ENCODE results near the gene ADAMTSL2. TPM values are rescaled to one million over a fixed set of nuclear protein-coding genes. Genes with fewer than 3 reads are reported as not detected.

The ADAMTSL2 gene
- total and polyA plus RNA-seq, 2 of the 13 experiments (the other 11 are each of a cell fraction or from before 2014, with no cell fraction given), result 1.9 to 3.8 TPM

DNA sequence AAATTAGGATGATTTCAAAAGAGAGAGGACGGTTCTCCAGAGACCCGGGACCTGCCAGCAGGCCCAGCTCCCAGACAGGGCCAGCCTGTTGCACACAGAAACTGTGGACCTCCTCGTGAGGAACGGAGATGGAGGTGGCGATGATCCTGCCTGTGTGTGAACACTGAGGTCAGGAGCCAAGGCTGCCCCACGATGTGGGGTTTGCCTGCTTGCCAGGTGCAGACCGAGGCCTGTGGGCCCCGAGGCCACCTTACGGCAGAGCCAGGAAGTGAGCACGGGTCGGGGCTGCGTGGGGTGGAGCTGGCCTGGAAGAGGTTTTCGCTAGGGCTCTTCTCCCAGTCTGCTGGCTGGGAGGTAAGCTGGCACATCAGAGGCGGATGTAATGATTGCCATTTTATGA is 70.4 kb downstream of the ADAMTSL2 start:
- no peaks in the 10 kb centered on the region for H3K79me2 ChIP-seq (ENCODE audit: insufficient read depth, low read length)
- H3K27me3 ChIP-seq (ENCODE audit: control insufficient read depth in 1 of 2, insufficient read depth in 2 of 2, low read length in 2 of 2), result peaks cover 14 to 57% of the 10 kb centered on the region in 2 experiments
- H4K20me1 ChIP-seq (ENCODE audit: insufficient read depth, low read length), result 0 out of 2 replicates have a peak, but pooled peaks cover 7% of the 10 kb centered on the region
- no peaks in the 10 kb centered on the region for H3K36me3 ChIP-seq (replicated peaks in 1 of 2; ENCODE audit: control insufficient read depth in 1 of 2, insufficient read depth in 2 of 2, low read length in 2 of 2)
- ATAC-seq, result peak; percentile 74
- 15% methylated on average over 14 of the region's 14 CpGs for WGBS (ENCODE audit: low lambda C conversion rate)
- no peak overlapping the region for H3K27ac ChIP-seq (ENCODE audit: extremely low read length, insufficient read depth, low read length)
- no peak overlapping the region for H2AFZ ChIP-seq (ENCODE audit: low read length)
- BruUV-seq (replicated peaks), result no TSS peak
- POLR2A ChIA-PET, result no interaction called here
- no peaks in the 10 kb centered on the region for H3K4me1 ChIP-seq (ENCODE audit: insufficient read depth, low read length)
- FAIRE-seq, result no peak
- CTCF ChIA-PET (ENCODE audit: low intra/inter-chr PET ratio, low total read pairs), result no interaction called here
- intact Hi-C loops (cut with micrococcal nuclease; ENCODE audit: unreplicated experiment) (no loop called here), in situ Hi-C loops (cut with HindIII; ENCODE audit: extremely low pct_ligation_motif_present, low pct_unique_long_range_greater_than_20kb) (no loop called here)
- H3K4me3 ChIP-seq (replicated peaks in 1 of 3; ENCODE audit: insufficient read depth in 1 of 3, low read depth in 2 of 3, low read length in 3 of 3), result no peak overlapping the region
- no peak for DNase-seq (ENCODE audit: low spot score)
- no peak overlapping the region for H3K9ac ChIP-seq (ENCODE audit: insufficient read depth, low read depth, low read length)
- no peak overlapping the region for H3K4me2 ChIP-seq (ENCODE audit: low read depth, low read length)
- no peaks in the 10 kb centered on the region for H3K9me3 ChIP-seq (ENCODE audit: low read length)
- TF ChIP-seq, protein P1, sequence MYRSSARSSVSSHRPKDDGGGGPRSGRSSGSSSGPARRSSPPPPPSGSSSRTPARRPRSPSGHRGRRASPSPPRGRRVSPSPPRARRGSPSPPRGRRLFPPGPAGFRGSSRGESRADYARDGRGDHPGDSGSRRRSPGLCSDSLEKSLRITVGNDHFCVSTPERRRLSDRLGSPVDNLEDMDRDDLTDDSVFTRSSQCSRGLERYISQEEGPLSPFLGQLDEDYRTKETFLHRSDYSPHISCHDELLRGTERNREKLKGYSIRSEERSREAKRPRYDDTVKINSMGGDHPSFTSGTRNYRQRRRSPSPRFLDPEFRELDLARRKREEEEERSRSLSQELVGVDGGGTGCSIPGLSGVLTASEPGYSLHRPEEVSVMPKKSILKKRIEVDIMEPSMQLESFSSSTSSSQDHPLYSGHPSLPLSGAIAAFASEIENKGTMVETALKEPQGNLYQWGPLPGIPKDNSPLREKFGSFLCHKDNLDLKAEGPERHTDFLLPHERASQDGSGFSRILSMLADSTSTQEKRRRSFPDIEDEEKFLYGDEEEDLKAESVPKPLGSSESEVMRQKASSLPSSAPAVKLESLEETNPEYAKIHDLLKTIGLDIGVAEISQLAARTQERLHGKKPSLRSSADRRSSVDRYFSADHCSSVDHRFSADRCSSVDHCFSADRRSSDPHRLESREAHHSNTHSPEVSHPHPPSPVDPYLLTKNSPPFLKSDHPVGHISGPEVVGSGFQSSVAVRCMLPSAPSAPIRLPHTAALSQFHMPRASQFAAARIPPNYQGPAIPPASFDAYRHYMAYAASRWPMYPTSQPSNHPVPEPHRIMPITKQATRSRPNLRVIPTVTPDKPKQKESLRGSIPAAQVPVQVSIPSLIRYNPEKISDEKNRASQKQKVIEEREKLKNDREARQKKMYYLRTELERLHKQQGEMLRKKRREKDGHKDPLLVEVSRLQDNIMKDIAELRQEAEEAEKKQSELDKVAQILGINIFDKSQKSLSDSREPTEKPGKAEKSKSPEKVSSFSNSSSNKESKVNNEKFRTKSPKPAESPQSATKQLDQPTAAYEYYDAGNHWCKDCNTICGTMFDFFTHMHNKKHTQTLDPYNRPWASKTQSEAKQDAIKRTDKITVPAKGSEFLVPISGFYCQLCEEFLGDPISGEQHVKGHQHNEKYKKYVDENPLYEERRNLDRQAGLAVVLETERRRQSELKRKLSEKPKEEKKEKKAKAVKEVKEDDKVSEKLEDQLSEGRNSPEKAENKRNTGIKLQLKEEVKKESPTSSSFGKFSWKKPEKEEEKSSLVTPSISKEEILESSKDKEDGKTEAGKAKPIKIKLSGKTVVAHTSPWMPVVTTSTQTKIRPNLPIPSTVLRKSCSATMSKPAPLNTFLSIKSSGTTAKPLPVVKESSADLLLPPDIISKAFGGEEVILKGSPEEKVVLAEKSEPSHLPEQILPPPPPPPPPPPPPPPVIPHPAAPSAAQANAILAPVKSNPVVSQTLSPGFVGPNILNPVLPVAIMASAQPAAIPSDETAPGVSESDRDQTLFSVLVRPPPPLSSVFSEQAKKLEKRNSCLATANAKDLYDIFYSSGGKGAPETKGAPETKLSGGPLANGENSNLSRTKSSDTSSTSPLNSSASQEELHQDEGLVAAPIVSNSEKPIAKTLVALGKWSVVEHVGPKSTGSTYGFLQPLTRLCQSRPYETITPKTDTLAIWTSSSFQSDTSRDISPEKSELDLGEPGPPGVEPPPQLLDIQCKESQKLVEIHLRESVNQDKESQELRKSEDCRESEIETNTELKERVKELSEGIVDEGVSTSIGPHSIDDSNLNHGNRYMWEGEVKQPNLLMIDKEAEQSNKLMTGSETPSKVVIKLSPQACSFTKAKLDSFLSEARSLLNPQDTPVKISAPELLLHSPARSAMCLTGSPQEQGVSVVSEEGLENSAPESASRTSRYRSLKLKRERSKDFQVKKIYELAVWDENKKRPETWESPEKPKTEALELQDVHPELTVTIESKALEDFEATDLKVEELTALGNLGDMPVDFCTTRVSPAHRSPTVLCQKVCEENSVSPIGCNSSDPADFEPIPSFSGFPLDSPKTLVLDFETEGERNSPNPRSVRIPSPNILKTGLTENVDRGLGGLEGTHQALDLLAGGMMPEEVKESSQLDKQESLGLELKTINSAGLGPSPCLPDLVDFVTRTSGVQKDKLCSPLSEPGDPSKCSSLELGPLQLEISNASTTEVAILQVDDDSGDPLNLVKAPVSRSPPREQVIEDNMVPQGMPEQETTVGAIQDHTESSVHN (CRISPR knock-in tag; IDR thresholded peaks at IDR 0.05), result no peak
- TF ChIP-seq ZMYM3 (CRISPR knock-in tag; IDR thresholded peaks at IDR 0.05), result no peak
- TF ChIP-seq, protein P2, sequence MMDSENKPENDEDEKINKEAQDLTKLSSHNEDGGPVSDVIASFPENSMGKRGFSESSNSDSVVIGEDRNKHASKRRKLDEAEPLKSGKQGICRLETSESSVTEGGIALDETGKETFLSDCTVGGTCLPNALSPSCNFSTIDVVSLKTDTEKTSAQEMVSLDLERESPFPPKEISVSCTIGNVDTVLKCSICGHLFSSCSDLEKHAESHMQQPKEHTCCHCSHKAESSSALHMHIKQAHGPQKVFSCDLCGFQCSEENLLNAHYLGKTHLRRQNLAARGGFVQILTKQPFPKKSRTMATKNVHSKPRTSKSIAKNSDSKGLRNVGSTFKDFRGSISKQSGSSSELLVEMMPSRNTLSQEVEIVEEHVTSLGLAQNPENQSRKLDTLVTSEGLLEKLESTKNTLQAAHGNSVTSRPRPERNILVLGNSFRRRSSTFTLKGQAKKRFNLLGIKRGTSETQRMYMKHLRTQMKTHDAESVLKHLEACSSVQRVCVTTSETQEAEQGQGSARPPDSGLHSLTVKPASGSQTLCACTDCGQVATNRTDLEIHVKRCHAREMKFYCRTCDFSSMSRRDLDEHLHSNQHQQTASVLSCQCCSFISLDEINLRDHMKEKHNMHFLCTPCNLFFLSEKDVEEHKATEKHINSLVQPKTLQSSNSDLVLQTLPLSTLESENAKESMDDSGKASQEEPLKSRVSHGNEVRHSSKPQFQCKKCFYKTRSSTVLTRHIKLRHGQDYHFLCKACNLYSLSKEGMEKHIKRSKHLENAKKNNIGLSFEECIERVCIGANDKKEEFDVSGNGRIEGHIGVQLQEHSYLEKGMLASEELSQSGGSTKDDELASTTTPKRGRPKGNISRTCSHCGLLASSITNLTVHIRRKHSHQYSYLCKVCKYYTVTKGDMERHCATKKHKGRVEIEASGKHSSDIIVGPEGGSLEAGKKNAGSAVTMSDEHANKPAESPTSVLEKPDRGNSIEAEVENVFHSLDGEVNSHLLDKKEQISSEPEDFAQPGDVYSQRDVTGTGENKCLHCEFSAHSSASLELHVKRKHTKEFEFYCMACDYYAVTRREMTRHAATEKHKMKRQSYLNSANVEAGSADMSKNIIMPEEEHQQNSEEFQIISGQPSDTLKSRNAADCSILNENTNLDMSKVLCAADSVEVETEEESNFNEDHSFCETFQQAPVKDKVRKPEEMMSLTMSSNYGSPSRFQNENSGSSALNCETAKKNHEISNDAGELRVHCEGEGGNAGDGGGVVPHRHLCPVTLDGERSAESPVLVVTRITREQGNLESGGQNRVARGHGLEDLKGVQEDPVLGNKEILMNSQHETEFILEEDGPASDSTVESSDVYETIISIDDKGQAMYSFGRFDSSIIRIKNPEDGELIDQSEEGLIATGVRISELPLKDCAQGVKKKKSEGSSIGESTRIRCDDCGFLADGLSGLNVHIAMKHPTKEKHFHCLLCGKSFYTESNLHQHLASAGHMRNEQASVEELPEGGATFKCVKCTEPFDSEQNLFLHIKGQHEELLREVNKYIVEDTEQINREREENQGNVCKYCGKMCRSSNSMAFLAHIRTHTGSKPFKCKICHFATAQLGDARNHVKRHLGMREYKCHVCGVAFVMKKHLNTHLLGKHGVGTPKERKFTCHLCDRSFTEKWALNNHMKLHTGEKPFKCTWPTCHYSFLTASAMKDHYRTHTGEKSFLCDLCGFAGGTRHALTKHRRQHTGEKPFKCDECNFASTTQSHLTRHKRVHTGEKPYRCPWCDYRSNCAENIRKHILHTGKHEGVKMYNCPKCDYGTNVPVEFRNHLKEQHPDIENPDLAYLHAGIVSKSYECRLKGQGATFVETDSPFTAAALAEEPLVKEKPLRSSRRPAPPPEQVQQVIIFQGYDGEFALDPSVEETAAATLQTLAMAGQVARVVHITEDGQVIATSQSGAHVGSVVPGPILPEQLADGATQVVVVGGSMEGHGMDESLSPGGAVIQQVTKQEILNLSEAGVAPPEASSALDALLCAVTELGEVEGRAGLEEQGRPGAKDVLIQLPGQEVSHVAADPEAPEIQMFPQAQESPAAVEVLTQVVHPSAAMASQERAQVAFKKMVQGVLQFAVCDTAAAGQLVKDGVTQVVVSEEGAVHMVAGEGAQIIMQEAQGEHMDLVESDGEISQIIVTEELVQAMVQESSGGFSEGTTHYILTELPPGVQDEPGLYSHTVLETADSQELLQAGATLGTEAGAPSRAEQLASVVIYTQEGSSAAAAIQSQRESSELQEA (CRISPR knock-in tag; IDR thresholded peaks at IDR 0.05; ENCODE audit: not compliant biosample characterization), result no peak
- TF ChIP-seq ZNF572 (CRISPR knock-in tag; IDR thresholded peaks at IDR 0.05), result no peak
- TF ChIP-seq ZNF773 (CRISPR knock-in tag; IDR thresholded peaks at IDR 0.05; ENCODE audit: borderline replicate concordance), result no peak
- TF ChIP-seq STAG1 (CRISPR knock-in tag; IDR thresholded peaks at IDR 0.05), result peak; percentile 26; the same call in 1 of the 2 replicates
- no peak for TF ChIP-seq ZNF234 (CRISPR knock-in tag; conservative IDR thresholded peaks at IDR 0.05)
- TF ChIP-seq, protein P3, sequence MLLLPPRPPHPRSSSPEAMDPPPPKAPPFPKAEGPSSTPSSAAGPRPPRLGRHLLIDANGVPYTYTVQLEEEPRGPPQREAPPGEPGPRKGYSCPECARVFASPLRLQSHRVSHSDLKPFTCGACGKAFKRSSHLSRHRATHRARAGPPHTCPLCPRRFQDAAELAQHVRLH (CRISPR knock-in tag; IDR thresholded peaks at IDR 0.05; ENCODE audit: borderline replicate concordance, low read depth), result no peak
